Ecto neural progenitor cell (in vitro differentiated cells): ENCODE data around the gene DZIP1L.
A peak's percentile ranks its signal among the peaks of the same experiment; 100 is the strongest.
"Not testable (repeated sequence)": the region's sequence is repeated elsewhere in the genome, so short reads cannot be mapped to it uniquely, and the experiment has no call there.

ENCODE experiments used
- DNase-seq: peaks from one replicate; pipeline ENCODE4 v3.0.0-alpha.2; 2018; ENCODE audit warnings: low spot score

DZIP1L gene, protein sequence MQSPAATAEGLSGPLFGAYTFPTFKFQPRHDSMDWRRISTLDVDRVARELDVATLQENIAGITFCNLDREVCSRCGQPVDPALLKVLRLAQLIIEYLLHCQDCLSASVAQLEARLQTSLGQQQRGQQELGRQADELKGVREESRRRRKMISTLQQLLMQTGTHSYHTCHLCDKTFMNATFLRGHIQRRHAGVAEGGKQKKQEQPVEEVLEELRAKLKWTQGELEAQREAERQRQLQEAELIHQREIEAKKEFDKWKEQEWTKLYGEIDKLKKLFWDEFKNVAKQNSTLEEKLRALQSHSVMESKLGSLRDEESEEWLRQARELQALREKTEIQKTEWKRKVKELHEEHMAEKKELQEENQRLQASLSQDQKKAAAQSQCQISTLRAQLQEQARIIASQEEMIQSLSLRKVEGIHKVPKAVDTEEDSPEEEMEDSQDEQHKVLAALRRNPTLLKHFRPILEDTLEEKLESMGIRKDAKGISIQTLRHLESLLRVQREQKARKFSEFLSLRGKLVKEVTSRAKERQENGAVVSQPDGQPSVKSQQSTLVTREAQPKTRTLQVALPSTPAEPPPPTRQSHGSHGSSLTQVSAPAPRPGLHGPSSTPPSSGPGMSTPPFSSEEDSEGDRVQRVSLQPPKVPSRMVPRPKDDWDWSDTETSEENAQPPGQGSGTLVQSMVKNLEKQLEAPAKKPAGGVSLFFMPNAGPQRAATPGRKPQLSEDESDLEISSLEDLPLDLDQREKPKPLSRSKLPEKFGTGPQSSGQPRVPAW

DNA sequence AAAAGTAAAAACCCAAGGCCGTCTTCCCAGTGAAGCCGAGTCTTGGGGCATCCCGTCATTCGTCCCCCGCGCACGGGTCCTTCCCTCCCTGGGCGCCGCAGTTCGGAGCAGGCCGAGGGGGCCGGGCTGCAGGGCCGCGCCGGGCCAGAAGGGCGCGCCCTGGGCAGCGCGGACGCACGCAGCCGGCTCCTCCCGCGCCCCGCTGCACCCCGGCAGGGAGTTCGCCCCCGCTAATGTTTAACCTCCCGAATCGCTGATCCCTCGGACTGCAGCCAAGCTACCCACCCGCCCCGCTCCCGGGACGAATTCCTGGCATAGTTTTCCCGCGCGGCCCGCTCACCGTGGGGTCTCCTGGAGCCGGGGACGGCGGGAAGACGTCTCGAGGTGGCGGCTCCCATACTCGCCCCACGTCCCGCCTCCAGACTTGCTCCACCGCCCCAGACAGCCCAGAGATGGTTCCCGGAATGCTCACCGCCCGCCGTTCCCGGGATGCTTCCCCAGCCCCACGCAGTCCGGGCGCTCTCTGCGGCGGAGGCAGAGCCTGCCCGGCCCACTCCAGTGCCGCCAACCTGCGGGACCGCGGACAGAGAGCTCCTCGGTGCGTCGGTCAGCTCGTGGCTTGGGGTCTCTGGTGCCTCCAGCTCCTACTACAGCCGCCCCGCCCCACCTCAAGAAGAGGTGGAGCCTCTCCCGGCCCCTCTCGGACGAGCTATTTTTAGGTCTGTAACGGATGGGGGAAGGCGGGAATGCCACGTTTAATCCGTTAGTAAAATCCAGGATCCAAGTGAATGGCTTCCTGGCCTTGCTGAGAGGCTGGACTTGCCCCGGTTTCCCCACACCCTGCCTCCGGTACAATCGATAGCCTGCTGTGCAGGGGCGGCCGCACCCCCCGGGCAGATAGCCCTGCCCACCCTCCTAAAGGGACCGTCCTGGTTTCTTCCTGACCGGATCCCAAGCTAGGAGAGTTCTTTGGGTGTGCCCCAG is at the start of gene DZIP1L:
Gene DZIP1L, minus strand, starts transcription at position 621 of the 984 bp plus-strand sequence. CDS start 11,637 bp downstream, outside the sequence.
- DNase-seq = peak; percentile 82

DNA sequence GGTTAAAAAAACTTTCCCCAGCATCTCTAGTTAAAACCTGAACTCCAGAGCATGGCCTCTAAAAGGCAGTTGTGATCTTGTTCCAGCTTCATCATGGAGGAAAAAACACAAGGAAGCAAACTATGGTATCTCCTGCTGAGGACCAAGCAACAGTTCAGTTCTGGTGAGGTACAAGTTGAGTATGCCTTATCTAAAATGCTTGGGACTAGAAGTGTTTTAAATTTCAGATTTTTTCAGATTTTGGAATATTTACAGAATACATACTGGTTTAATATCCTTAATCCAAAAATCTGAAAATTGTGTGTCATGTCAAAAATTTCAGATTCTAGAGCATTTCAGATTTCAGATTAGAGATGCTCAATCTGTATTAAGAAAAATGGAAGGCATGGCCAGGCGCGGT is 49.7 kb upstream of the DZIP1L start:
- no peak for DNase-seq

DNA sequence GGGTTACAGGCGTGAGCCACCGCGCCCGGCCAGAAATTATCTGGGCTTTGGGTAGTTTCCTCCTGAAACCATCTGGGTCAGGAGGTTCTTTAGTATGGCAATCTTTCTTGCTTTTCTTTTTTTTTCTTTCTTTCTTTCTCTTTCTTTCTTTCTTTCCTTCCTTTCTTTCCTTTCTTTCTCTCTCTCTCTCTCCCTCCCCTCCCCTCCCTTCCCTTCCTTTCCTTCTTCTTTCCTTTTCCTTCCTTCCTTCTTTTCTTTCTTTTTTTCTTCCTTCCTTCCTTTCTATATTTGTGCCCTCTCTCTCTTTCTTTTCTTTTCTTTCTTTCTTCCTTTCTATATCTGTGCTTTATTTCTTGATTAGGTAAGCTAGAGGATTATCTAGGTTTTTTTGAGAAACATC is 42.3 kb upstream of the DZIP1L start:
- DNase-seq = no peak

DNA sequence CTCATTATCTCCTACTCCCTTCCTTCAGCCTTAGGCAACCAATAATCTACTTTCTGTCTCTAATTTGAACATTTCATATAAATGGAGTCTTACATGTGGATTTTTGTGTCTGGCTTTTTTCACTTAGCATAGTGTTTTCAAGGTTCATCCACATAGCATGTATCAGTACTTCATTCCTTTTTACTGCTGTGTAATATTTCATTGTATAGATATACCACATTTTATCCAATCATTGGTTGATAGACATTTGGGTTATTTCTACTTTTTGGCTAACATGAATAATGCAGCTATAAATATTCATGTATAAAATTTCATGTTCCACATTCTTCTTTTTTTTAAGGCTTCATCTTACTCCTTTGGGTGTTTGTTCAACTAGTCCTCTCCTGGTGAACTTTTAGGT is 39.1 kb upstream of the DZIP1L start:
- no peak for DNase-seq

DNA sequence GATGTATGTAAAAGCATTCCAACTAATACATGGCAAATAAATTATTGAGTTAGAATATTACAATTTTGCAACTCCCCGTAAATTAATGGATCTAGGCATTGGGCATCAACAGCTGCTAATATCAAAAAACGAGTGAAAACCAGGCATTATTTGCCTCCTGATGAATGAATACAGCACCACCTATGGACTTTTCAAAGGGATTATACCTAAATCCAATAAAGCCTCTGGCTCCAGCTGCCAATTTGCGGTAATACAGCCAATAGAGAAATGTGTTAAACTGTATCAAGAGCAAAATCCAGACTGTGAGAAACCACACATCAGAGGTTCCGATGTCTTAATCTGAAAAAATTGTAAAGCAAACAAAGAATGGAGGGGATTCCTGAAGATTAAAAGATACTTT is 33.1 kb upstream of the DZIP1L start:
- no peak for DNase-seq

DNA sequence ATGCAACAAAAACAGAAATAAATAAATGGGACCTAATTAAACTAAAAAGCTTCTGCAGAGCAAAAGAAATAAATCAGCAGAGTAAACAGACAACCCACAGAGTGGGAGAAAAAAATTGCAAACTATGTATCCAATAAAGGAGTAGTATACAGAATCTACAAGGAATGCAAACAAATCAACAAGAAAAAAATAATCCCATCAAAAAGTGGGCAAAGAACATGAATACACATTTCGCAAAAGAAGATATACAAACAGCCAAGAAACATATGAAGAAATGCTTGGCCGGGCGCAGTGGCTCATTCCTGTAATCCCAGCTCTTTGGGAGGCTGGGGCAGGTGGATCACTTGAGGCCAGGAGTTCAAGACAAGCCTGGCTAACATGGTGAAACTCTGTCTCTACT is 26.8 kb upstream of the DZIP1L start:
- DNase-seq = not testable (repeated sequence)

DNA sequence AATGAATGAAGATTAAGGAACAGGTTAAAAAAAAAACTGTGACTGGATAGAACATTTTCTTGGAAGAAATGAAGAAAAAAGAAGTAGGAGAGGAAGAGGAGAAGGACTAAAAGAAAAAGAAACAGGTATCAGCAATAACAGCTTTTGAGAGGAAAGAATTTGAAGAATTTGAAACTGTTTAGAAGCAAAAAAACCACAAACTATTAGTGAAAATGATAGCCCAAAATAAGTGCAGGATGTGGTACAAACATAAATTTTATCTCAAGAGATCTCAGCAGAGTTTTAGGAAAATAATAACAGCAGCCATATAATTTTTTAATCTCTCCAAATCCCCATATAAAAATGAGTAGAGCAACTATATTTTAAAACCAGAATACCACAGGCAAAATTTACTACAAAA is 25.5 kb upstream of the DZIP1L start:
- DNase-seq = no peak

DNA sequence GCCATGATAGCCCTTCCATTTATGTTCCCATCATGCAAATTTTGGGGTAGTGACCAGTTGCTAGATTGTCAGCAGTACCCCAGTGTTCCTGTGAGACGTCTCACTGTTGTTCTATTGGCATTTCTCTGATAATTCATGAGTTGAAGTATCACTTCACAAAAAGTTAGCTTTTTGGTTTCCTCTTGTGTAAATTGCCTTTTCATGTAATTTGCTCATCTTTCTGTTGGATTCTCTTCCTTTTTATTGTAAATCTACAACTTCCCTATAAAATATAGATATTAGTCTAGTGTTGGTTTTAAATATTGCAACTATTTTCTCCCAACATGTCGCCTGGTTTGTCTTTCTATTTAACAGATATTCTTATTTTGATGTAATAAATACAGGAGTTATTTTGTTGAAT is 24.3 kb upstream of the DZIP1L start:
- DNase-seq = no peak

DNA sequence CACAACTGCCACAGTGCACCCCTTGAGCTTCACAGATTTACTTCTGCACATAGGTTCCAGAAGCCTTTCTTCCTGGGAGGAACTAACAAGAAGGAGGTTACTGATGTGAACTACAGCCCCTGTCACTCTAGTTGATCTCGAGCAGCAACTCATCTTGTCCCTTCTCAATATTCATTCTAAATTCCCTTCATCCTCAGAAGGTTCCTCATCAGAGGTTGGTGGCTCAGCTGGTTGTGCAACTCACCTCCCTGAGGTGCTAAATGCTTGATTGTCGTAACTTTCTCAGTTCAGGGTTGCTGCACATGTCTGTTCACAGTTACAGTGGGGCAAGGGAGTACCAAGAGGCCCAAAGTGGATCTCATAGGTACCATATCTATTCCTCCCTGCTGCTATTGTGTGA is 22.5 kb upstream of the DZIP1L start:
- no peak for DNase-seq

DNA sequence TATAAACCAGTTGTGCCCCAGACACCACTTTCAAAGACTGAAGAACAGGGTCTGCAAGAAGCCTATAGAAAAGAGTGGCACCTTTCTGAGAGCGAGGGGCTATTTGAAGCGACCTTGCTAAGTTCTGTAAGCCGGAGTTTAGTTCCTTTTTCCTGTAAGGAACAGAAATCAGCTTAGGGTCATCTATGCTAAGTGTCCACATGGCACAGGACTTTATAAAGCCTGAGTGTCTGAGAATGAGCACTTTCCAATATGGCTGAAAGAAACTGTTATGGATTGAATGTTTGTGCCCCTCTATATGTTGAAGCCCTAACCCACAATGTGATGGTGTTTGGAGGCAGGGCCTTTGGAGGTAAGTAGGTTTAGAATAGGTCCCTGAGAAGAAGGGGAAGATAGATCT is 20.8 kb upstream of the DZIP1L start:
- no peak for DNase-seq

DNA sequence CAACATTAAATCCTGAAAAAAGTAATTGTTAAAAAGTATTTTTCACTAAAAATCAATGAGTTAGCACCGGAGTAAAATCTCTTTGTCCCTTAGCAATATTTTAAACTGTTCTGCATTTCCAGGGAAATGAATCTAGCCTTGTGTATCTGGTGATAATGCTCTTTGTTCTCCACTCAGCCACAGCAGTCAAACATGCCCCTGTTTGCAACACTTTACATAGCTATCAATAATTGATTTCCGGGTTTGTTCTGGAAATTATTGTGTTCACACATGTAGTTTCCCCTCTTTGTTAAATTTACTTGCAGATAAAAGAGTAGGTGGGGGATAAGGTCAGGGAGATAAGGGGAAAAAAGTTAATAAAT is 20.4 kb upstream of the DZIP1L start:
- no peak for DNase-seq

DNA sequence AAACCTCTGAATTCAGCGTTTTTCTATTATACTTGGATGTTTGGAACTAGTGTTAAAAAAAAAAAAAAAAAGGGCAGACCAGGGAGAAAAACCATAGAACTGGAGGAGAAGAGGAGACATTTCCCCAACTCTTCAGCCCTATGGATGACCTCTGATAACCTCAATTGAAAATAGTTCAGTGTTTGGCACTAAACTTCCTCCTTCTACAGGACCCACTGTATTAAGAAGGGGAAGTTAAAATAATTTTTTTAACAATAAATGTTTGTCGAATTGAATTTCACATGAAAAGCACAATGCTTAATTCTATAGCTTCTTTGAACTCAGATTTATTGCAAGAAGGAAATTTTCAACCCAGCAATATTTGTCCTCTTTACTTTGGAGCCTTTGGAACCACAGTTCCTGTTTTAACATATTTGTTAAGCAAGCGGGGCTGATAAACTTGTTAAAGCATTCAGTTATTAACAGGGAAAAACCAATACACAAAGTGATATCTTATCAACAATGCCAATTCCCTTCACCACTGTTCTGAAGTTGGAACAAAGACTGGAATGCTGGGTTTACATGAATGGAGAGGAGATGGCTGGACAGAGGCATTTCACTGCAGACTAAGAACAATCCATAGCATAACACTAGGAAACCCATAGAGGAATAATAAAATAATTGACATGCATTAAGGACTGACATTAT is 19.9 kb upstream of the DZIP1L start:
- no peak for DNase-seq

DNA sequence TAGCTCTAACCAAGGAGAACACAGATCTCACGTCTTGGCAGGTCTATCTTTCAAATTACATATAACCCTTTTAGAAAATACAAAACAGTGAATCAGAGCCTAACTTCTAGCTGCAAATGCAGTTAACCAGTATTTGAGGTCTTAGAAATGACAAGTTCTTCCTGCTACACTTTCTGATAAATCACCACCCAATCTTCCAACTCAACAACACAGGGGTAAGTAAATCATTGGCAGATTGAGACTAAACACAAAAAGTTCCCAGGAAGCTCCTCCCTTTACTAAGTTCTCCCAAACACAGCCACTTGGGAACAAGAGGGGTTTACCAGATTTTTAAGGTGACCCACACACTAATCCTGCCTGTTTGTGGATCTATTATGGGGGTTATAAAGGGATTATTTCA is 16.8 kb upstream of the DZIP1L start, which contains the start of gene A4GNT:
Gene A4GNT, minus strand, starts transcription at position 152 of the 400 bp plus-strand sequence. CDS start 1,134 bp downstream, outside the sequence.
- DNase-seq = no peak

DNA sequence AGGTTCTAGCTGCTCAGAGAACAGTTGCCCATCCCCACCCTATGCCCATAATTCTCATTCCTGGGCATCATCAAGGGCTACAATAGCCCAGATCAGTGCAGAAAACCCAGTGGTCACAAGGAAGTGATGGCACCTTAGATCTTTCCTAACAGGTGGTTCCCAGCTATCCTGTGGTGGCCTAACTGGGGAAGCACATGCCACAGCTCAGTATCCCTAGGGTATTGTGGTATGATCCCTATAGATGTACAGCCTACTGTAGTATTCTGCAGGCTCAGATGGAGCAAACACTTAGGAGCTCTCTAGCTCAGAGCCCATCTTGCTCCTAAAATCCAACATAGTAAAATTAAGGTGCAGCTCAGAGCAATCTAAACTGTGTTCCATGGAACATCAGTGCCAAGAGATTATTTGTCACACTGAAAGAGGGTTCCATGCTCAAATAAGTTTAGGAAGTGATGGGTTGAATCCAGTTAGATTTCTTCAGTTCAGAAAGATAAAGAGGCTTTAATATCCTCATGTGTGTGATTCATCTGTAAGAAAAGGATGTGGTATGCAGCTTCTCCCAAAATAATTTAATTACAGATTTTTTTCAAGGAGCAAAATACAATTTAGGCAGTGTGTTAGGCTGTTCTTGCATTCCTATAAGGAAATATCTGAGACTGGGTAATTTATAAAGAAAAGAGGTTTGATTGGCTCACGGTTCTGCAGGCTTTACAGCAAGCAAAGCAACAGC is 12.4 kb upstream of the DZIP1L start:
- DNase-seq = no peak

DNA sequence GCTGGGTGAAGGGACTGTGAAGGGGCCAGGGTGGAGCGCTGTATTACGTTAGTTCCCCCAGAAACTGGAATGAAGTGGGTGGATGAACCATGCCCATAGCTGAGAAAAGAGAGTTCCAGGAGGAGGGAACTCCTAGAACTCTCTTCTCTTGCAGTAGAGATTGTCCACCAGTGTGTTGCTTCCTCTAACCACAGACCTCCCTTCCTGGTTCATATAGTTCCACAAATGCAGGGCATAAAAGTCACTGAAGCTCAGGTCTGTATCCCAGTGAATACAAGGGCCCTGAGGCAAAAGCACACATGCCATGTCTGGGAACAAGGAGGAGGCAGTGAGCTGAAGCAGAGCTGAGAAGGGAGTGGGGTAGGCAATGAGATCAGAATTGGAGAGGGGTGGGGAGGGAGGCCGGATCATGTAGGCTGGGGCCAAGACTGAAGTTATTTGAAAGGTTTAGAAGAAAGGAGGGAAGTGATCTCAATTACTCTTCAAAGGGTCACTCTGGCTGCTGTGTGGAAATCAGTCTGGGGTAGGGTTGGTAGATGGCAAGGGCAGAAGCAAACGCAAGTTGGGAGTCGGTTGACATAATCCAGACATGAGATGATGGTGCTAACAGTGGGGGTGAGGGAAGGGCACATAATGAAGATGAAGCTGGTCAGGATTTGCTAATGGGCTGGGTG is 10.3 kb upstream of the DZIP1L start:
- DNase-seq = peak; percentile 30

DNA sequence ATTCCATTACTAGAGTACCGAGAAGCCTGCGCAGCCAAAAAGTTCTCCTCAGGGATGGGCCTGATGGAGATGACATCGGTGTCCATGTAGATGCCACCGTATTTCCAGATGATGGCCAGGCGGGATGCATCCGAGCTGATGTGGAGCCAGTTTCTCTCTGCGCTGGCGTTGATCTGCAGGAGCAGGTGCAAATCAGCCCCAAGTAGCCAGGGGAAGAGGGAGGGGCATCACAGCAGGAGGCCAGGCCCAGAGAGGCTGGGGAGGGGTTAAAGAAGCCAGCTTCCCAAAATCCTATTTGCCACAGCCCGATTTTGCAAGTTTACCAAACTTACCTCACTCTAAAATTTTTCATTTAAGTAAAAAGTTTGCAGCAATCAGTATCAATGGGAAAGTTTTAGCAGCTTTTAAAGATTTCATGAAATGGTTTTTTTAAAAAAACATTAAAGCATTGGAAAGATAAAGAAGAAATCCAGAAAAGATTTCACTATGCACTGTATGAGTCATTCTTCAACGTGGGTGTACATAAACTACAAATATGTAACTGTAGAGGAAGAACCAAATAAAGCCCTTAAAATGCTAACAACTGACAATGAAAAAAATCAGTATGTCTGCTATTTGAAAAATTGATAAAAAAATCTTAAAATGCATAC is 9.4 kb upstream of the DZIP1L start:
- peak; percentile 55 for DNase-seq

DNA sequence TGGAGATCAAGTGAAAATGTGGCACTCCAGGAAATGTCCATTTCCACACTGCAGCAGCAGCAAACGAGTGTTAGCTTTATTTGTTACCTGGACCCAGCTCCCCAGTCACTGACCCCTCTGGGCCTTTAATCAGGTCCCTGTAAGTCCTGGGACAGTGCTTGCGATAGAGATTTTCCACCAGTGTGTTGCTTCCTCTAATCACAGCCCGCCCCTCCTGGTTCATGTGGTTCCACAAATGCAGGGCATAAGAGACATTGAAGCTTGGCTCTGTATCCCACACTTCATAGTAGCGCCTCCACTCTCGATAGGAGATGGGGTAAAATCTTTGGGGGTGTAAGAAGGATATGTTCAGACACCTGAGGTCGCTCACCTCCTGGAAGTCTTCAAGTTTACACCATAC is 8.8 kb upstream of the DZIP1L start:
- no peak for DNase-seq

DNA sequence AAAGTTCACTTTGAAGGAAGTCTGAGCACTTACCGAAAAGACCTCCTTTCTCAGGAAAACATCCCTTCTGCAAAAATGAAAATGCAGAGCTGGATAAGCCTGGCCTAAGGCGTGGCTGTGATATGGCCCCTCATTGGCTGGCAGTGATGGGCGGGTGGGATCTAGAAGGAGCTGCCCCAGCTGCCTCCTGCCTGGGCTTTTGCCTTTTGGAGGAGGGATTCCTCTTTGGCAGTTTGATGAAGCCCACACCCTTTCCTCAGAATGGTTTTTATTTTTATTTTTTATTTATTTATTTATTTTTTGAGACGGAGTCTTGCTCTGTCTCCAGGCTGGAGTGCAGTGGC is 4.0 kb upstream of the DZIP1L start:
- no peak for DNase-seq

DNA sequence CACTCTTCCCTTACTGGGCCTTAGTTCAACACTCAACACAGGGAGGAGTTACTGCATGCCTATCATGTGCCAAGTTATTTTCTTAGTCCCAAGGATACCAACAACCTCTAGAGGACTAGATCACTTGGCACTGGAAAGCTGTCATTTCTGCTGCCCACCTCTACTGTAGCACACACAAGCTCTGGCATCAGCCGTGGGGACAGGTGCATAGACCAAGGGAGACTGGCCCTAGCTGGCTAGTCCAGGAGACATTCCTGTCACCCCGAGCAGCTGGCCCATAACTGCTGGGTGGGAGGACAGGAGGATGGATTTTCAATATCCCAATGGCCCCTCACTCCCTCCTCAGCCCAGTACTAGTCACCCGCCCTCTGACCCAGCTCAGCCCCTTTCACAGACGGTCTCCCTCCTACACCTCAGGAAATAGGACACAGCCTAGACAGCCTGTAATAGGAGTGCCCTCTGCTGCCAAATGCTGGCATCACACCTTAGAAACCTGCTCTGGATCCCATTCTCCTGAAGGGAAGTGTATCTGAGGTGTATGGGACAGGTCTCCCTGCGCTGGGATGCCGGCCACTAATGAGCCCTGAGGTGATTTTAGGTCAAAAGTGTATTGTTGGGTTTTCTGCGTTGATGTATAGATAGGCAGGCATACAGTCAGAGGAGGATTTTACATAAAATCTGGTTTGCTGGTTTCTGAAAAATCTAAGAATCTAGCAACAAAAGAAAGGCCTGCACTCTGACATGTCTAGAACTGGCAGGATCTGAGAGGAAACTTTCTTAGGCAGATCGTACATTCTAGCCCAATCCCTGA is 3.4 kb upstream of the DZIP1L start:
- peak; percentile 81 for DNase-seq
